NCI-H1694 (cell line): Measurements from ENCODE around the gene IRAK3.

Experiments
- DNase-seq: peaks from one replicate; lab custom pipeline; 2025; lab: John Stamatoyannopoulos, UW

Gene IRAK3, protein sequence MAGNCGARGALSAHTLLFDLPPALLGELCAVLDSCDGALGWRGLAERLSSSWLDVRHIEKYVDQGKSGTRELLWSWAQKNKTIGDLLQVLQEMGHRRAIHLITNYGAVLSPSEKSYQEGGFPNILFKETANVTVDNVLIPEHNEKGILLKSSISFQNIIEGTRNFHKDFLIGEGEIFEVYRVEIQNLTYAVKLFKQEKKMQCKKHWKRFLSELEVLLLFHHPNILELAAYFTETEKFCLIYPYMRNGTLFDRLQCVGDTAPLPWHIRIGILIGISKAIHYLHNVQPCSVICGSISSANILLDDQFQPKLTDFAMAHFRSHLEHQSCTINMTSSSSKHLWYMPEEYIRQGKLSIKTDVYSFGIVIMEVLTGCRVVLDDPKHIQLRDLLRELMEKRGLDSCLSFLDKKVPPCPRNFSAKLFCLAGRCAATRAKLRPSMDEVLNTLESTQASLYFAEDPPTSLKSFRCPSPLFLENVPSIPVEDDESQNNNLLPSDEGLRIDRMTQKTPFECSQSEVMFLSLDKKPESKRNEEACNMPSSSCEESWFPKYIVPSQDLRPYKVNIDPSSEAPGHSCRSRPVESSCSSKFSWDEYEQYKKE

DNA sequence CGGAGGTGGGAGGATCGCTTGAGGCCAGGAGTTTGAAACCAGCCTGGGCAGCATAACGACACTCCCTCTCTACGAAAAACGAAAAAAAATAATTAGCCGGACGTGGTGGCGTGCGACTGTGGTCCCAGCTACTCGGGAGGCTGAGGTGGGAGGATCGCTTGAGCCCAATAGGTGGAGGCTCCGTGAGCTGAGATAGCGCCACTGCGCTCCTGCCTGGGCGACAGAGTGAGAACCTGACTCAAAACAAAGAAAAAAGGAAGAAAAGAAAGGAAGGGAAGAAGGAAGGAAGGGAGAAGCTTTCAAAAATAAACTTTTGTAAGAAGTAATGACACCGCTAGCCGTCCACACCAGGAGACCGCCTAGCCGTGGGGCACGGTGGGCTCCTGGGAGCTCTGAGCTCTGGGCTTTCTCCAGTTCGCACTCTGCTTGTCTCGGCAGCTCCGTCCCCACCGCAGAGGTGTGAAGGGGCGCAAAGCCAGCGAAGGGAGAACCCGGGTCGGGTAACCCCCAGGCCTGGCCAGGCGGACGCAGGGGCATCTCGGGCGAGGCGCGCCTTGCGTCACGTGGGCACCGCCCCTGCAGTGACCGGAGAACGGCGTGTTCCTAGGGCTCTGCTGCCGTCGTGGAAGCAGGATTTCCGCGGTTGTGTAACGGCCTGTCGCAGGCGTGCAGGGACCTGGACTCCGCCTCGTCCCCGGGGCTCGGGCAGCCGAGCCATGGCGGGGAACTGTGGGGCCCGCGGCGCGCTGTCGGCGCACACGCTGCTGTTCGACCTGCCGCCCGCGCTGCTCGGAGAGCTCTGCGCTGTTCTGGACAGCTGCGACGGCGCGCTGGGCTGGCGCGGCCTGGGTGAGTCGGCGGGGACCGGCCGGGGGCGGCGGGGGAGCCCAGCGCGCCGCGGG is at the start of gene IRAK3:
Gene IRAK3 (plus strand): TSS at position 631 of the 902 bp plus-strand sequence. CDS start 86 bp downstream, at position 717.
- no peak for DNase-seq

DNA sequence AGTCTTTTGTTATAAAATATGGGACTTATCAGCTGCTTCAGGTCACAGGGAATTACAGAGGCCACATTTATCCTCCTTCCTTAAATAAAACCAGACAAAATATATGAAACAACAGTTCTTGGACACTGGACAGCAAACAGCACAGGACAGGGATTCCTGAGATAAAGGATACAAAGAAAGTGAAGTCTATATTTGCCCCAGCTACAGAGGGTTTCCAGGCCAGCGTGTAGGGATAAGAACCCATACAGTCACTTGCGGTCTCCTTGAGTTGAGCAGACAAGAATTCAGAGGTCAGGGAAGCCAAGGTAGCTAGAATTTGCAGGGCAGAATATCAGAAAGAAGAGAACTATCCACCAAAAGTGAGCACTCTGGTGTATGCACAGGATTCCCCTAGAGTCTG is 49.7 kb upstream of the IRAK3 start:
- DNase-seq, result no peak

DNA sequence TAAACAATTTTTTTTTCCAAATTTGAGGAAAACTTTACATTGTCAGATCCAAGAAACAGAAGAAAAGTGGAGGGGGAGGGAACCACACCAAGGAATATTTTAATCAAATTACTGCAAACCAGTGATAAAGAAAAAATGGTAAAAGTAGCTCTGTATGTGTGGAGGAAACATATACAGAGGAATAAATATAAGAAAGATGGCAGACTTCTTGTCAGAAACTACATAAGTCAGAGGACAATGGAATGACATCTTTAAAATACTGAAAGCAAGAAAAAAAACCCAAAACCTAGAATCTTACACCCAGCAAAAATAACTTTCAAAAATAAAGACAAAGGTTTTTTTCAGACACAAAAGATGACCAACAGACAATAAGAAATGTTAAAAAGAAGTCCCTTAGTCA is 48.3 kb upstream of the IRAK3 start:
- no peak for DNase-seq

DNA sequence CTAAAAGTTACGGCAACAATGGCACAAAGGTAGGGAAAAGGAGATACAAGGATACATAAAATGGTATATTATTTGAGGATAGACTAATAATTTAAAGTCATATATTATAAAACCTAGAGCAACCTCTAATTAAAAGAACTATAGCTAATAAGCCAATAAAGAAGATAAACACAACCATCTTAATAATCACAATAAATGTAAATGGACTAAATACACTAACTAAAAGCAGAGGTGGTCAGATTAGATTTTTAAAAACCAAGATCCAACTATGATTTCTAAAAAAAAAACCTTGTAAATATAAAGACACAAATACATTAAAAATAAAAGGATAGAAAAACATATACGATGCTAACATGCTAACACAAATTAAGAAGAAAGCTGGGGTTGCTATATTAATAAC is 47.7 kb upstream of the IRAK3 start:
- DNase-seq, result no peak

DNA sequence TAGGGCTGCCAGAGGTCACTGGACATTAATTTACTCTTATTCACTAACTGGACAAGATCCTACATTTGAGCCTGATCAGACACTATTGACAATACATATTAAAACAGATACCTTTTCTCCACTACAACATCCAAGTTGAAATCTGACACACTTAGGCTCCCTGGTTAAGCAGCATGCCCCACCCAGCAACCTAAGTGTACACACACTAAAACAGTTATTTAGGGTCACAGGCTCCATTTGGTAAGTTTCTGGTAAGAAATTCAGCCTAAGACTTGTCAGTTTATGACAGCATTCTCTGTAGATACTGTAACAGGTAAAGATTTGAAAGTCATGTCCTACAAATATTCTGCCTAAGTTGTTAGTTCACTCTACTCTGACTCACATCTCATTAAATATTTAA is 46.2 kb upstream of the IRAK3 start:
- DNase-seq, result no peak

DNA sequence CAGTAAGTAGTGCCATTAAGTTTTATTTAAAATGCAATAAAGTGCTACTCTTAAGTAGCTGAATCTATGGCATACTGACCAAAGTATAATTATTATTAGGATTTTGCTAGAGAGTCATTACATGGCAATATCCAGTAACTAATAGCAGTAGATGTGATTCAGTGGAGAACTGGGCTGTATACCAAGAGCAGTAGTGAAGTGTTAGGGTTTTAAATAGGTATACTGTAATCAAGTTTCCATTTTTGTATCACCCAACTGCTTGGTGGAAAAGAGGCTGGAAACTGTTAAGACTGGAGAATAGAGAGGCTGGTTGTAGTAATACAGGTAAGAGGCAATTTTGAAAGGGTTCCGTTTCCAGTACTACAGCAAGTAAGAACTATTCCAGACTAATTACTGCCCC is 45.1 kb upstream of the IRAK3 start:
- no peak for DNase-seq

DNA sequence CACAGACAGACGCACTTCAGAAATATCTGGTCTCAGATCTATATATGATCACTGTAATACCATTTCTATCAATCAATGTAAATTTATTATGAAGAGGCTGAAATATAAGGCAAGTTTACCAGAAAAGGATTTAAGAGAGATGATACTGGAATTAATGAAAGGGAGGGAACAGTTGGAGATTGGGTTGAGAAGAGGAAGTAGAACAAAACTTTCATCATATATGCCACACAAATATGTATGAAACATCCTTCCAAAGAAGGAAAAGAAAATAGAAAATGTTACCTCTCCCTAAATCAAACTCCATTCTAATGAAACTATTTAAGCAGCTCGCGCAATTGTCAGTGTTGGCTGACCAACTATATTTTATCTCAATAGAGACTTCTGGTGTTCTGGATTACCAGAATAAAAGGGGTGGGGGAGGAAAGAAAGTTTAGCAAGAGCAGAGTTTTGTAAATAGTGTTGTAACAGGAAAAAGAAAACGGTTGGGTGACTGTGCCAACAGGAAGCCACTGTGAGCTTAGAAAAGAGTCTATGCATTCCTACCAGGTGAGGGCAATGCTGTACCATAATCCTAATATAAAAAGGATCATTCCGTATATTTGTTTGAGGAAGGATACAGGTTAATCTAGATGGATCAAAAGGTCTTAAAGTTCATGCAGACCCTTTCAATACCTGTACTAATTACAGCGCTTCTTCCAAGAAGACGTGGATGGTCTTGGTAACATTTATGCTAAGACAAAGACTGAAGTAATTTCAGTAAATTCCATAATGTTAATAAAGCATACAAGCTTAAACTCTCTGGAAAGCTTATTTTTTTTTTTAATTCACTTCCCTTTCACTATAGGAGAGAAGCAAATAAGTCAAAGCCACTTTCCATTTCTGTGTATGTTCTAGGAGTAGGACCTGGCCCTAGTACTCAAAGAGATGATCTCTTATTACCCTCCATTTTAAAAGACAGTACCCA is 43.9 kb upstream of the IRAK3 start:
- DNase-seq, result peak; percentile 9

DNA sequence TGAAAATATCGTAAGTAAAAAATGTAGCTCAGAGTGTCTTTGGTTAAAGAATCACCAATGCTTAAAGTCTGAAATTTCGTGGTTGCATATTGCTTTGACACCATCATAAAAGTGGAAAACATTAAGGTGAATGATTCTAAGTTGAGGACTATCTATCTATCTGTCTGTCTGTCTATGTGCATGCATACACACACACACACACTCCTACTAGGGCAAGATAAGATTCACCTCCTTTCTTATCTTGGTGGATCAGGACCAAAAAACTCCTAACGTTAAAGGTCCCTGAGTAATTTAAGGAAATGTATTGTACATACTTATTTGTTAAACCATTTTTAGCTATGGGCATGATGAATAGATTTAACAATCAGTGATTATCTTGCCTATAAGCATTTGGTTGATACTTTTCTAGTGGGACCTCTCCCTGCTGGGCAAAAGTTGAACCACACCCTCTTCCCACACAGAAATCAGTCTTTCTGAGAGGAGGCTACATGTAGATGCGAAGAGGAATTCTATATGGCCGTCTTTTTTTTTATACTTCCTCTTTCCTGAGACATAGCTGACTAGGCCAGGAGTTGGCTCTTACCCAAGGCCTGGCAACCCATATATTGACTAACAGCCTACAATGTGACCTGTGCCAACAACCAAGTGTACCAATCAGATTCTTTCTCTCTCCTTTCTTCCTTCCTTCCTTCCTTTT is 39.2 kb upstream of the IRAK3 start:
- DNase-seq, result no peak

DNA sequence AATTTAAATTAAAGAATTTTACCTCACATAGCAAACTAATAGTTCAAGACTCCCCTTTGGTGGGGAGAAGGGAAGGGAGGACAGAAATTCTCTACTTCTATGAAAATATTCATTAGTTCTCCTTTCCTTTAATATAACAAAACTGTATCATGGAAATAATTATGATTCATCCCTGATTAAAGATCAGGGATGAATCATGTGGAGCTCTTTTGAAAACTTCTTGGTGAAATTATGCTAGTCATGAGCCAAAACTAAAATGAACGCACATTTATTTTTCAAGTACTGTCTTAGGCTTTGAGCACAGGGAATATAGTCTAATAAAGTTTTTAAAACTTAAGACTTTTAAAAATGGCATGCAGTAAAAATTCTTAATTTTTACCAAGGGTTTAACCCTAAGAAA is 36.3 kb upstream of the IRAK3 start:
- no peak for DNase-seq

DNA sequence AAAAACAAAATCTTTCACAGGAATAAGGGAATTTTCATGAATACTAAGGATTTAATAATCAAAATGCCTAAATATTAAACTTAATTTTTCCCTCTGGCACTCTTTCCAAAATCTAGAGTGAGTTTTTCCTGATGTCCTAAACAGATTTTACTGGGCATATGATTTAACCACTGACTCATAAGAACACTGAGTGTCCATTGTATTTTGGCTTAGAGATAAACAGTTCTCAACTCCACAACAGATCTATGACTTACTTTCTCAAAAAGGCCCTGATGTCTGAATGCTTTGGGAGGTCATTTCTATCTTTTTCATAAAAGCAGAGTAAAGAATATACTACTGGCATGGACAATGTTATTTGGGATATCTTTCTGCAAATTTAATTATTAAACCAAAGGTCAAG is 34.2 kb upstream of the IRAK3 start:
- no peak for DNase-seq

DNA sequence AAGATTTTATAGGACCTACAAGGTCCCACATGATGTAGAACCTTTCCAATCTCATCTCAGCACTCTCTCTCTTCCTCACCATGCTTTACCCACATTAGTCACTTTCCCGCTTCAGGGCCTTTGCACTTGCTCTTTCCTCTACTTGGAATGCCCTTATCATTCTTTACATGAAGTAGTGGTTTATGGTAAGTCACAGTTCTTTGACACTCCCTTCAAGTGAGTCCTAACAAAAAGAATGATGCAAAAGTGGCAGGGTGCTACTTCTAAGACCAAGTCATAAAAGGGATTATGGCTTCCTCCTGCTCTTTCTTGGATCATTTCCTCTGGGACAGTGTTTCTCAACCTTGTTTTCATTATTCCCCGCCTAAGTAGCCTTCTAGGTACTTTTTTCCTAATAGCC is 32.4 kb upstream of the IRAK3 start:
- no peak for DNase-seq

DNA sequence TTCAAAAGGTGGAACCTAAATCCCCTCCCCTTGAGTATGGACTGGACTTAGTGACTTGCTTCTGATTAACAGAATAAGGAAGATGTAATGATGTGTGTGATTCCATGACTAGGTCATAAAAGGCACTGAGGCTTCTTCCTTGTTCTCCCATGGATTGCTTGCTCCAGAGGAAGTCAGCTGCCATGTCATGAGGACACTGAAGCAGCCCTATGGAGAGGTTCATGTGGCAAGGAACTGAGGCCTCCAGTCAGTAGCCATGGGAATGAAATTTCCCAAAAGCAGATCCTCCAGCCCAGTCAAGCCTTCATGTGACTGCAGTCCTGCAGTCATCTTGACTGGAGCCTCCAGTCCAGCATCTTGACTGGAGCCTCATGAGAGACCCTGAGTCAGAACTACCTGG is 29.9 kb upstream of the IRAK3 start:
- no peak for DNase-seq

DNA sequence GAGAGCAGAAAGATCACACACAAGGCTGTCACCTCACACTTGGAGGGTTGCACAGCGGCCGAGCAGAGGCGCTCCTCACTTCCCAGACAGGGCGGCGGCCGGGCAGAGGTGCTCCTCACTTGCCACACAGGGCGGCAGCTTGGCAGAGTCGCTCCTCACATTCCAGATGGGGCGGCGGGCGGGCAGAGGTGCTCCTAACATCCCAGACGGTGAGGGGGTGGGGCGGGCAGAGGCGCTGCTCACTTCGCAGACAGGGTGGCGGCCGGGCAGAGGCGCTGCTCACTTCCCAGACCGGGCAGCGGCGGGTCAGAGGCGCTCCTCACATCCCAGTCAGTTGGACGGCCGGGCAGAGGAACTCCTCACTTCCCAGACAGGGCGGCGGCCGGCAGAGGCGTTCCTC is 28.3 kb upstream of the IRAK3 start:
- DNase-seq, result no peak

DNA sequence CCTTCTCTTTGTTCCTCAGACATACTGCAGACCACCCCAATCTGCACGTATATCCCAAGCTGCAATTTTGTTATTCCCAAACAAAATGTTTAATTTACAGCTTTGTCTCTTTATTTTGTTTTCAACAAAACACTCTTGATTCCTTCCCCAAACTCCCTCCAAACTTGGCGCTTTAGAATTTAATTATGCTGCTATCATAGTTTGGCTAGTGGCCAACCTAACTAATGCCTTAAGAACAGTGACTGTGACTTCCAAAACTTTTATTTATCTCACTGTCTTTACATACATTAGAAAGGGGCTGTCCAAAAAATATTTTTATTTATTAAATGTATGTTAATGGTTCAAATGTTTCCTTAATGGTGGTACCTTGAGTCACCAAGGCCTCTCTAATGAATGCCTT is 26.3 kb upstream of the IRAK3 start:
- no peak for DNase-seq

DNA sequence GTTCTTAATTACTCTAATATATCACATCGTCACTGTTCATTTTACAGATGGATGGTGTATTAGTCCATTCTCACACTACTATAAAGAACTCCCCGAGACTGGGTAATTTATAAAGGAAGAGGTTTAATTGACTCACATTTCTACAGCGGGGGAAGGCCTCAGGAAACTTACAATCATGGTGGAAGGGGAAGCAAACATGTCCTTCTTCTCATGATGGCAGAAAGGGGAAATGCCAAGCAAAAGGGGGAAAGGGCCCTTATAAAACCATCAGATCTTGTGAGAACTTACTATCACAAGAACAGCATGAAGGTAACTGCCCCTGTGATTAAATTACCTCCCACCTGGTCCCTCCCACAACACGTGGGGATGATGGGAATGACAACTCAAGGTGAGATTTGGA is 25.7 kb upstream of the IRAK3 start:
- no peak for DNase-seq

DNA sequence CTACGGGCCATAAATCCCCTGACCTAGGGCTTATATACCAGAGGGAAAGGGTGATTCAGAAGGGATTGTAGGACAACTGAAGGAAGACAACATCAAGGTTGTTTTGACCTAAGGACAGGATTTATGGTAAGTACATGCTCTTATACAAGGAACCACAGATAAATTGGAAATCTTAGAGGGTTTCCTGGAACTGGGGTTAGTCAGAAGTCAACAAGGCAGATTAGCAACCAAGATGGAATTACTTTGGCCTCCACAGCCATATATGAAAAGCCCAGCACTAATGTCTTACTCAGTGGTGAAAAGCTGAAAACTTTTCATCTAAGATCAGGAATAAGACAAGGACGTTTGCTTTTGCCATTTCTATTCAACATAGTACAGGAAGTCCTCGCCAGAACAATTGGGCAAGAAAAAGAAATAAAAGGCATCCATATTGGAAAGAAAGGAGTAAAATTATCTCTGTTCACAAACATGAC is 24.6 kb upstream of the IRAK3 start:
- DNase-seq, result no peak

DNA sequence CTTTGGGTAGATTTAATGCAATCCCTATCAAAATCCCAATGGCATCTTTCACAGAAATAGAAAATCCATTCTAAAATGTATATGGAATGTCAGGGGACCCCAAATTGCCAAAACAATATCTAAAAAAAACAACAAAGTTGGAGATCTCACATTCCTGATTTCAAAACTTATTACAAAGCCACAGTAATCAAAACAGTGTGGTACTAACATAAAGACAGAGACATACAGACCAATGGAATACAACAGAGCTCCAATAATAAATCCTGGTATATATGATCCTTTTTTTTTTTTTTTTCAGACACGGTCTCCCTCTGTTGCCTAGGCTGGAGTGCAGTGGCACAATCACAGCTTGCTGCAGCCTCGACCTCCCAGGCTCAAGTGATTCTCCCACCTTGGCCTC is 23.9 kb upstream of the IRAK3 start:
- no peak for DNase-seq

DNA sequence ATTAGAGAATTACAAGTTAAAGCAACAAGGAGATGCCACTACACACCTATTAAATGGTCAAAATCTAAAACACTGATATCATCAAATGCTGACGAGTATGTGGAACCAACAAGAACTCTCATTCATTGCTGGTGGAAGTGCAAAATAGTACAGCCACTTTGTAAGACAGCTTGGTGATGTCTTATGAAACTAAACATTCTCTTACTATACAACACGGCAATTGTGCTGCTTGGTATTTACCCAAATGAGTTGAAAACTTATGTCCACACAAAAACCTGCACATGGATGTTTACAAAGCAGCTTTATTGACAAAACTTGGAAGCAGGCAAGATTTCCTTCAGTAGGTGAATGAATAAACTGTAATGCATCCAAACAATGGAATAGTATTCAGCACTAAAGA is 22.5 kb upstream of the IRAK3 start:
- DNase-seq, result no peak

DNA sequence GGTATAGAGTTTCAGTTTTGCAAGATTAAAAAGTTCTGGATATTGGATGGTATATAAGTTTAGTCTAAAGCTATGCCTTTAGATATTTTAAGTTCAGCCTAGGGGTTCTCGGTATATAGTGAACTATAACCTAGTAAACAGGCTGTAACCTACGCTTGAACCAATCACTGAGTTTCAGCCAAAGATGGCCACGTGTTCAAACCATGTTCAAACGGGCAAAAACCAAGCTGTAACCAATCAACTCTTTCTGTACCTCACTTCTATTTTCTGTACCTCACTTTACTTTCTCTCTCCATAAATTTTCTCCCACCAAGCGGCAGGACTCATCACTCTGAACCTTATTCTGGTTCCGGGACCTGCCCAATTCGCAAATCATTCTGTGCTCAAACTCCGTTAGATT is 20.6 kb upstream of the IRAK3 start:
- no peak for DNase-seq

DNA sequence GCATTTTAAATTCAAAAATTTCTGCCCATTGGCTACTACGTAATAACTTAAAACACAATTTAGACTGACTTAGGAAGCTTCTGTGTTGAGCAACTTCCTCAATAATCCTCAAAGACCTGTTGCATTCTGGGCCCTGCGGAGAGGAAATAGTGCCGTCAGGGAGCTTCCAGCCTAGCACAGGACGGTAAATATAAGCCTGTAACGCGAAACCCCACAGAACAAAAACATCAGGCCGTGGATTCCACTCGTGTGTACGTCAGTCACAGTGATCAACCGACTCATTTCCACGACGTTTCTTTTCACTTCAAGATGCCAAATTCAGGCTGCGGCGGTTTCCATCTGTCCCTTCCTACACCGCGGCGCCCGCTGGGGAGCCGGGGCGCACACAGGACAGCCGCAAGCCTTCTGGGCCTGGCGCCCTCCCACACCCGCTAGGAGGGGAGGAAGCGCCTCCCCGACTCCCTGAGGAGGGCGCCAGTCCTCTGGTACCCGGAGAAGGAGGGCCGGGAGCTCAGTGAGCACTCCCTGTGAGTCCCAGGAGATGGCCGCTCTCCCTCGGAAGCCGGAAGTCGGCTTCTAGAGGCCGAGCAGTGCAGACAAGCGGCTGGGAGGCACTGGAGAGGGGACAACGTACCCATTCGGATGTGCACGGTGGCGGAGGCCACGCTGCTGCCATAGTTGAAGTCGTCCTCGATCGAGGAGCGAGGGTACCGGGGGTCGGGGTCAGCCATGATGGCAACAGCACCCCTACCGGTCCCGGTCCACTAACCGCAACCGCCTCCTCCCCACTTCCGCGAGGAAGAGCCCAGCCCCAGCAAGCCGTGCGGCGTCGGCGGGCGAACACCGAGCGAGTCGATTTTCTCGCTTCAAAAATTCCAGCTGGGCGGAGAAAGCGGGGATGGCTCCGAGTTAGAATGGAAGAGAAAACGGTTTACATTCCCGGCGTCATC is 19.5 kb upstream of the IRAK3 start, which contains the start of gene TMBIM4:
Gene TMBIM4 (minus strand): TSS at position 776 of the 950 bp plus-strand sequence. CDS start 45 bp downstream, at position 731.
- peak; percentile 72 for DNase-seq
